ENCODE measurements around the gene NEDD4L.

Gene NEDD4L

DNA sequence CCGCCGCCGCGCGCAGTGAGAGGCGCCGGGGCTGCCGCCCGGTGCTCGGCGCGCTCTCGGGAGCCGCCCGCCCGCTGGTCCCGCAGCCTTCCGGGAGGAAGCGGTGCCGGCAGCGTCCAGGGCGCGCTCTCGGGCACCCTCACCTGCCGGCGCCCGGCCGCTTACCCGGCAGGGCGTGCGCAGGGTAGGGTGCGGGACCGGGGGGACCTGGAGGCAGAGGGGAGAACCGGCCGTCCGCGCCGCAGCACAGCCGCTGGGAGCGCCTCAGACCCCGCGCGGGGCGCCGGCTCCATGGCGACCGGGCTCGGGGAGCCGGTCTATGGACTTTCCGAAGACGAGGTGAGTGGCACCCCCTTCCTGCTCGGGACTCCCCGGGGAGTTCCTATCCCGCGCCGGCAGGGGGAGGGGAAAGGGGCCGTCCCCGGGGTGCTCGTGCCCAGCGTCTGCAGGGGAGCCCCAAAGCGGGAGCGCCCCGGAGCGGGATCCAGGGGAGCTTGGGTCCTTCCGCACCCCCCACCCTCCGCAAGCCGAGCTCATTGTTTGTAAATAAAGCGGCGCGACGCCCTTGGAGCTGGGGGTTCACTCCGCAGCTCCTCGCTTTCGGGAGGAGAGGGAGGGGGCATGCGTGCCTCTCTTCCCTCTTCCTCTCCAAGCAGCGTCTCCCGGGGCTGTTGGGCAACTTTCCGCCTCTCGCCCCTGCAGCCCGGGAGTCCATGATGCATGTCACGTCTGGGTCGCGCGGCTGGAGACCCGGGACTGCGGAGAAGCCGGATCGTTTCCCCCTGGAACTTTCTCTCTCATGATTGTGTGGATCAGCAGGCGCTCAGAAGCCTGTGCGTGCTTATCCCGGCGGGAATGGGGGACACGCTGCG lies 580 bp downstream of the NEDD4L start:
- POLR2A ChIA-PET (ENCODE audit: low non-redundant PET): no interaction called here
- peak overlapping the region; percentile 90 for H3K27ac ChIP-seq
- CTCF ChIA-PET: interaction anchor here (1.4 kb wide), 1 partner anchor 91 kb away, joined by 4 read pairs; no protein-coding TSS in a partner anchor
- TF ChIP-seq, protein P1, sequence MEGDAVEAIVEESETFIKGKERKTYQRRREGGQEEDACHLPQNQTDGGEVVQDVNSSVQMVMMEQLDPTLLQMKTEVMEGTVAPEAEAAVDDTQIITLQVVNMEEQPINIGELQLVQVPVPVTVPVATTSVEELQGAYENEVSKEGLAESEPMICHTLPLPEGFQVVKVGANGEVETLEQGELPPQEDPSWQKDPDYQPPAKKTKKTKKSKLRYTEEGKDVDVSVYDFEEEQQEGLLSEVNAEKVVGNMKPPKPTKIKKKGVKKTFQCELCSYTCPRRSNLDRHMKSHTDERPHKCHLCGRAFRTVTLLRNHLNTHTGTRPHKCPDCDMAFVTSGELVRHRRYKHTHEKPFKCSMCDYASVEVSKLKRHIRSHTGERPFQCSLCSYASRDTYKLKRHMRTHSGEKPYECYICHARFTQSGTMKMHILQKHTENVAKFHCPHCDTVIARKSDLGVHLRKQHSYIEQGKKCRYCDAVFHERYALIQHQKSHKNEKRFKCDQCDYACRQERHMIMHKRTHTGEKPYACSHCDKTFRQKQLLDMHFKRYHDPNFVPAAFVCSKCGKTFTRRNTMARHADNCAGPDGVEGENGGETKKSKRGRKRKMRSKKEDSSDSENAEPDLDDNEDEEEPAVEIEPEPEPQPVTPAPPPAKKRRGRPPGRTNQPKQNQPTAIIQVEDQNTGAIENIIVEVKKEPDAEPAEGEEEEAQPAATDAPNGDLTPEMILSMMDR (conservative IDR thresholded peaks at IDR 0.05; ENCODE audit: low read depth): no peak
- DNase-seq (ENCODE audit: low spot score): peak; percentile 25

DNA sequence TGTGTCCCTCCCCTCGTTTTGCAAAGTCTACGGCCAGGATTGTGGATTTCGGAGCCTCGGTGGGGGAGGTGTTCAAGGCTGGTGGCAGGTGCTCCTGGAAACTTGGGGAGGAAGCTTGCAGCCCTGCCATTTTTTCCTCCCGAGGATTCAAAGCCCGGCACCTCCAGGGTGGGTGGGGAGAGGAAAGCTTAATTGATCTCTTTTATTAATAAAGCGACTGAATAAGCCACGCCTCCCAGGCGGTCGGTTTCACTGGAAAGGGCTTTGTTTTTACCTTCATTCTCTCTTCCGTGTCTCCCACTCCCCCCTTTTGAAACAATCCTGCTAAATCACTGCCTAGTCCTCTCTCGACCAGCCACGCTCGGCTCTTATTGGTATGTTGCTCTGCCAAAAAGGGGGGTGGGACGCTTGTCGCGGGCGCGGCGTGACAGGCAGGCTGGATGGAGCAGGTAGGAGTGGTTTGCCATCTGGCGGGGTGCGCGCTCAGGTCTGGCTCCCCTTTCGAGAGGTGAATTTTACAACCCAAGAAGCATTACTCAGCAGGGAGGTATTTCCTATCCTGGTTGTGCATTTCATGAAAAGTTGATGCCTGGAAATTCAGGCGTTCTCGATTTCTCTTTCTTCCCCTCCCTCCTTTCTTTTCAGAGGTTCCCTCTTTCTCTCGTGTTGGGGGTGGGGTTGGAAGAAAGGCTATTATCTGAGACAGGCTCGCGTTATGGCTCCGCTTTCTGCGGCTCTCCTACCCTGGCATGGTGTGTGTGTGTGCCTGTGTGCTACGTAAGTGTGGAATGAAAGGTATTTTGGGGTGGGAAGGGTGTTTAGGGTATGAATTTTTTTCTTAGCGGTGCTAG lies 1.4 kb downstream of the NEDD4L start:
- ChIA-PET POLR2A (ENCODE audit: low non-redundant PET) (no interaction called here), CTCF (interaction anchor here (0.6 to 1.4 kb wide), 3 partner anchors 28 to 90 kb away, joined by 3 to 5 read pairs (median 4); no protein-coding TSS in a partner anchor)
- H3K27ac ChIP-seq: peak overlapping the region; percentile 90
- TF ChIP-seq, protein P1 (conservative IDR thresholded peaks at IDR 0.05; ENCODE audit: low read depth): no peak
- DNase-seq (ENCODE audit: low spot score): peak; percentile 54

DNA sequence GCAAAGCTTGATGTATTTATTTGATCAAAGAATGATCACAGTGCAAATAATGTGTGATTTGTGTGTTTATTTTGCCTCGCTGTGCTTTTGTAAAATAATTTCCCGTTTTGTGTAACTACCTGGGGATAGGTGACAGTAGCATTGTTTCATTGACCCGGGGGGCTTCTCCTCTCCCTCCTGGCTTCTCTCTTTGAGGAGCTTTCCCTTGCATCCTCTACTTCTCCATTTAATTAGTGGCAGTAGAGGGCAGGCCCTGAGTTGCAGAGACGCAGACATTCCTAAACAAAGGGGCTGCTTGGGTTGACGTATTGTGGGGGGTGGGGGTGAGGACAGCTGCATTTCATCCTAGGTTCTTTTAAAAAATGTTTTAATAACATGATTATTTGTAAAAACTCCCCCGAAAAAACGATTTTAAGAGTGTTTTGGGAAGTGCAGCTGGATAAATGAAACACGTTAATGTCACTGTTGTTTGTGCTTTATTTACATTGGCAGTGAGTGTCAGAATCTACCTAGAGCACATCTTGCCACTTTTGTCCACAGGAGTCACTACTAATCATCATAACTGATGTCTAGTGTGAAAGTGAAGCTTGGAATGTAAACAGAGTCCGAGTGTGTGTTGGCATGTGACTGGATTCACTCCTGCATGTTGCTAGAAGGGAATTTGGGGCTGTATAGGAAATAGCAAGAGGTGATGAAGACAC lies 2.2 kb downstream of the NEDD4L start:
- DNase-seq (ENCODE audit: low spot score): no peak
- ChIA-PET POLR2A (ENCODE audit: low non-redundant PET) (no interaction called here), CTCF (interaction anchor here (0.6 to 1.2 kb wide), 2 partner anchors 29 to 76 kb away, joined by 3 to 5 read pairs; no protein-coding TSS in a partner anchor)
- TF ChIP-seq, protein P1 (conservative IDR thresholded peaks at IDR 0.05; ENCODE audit: low read depth): no peak; the same call in 1 of the 2 replicates
- peak overlapping the region; percentile 90 for H3K27ac ChIP-seq

DNA sequence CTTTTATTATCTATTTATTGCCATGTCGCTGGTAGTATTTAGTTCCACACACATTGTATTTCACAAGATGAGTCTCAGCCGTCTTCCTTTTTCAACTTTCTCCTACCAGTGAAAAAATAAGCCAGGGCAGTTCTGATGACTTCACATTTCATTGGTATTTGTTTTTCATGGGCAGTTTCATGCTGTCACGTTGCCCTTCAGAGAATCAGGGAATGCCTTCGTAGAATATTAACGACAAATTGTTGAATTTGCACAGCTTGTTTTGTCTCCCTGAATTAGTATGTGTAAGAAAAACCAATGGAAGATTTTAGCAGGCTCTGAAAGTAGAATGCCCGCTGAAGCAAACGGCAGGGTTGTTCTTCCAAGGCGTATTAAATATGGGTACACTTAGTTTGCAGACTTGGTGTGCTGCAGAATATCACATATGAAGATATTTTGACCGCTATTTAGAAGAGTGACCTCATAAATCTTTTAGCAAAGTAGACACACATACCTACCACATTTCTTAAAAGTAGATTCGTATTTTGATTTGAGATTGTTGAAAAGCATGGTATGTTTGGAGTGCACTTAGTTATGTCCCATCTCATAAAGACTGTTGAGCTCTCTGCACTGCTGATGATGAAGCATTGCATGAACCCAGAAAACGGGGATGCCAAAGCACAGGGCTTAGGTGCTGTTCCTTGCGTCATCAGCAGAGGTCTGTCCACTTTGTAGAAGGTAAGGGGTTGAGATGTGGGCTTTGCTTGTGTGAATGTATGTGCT lies 2.9 kb downstream of the NEDD4L start:
- no peak overlapping the region for H3K27ac ChIP-seq
- DNase-seq (ENCODE audit: low spot score): no peak
- ChIA-PET POLR2A (ENCODE audit: low non-redundant PET) (no interaction called here), CTCF (no interaction called here)
- TF ChIP-seq, protein P1 (conservative IDR thresholded peaks at IDR 0.05; ENCODE audit: low read depth): no peak

DNA sequence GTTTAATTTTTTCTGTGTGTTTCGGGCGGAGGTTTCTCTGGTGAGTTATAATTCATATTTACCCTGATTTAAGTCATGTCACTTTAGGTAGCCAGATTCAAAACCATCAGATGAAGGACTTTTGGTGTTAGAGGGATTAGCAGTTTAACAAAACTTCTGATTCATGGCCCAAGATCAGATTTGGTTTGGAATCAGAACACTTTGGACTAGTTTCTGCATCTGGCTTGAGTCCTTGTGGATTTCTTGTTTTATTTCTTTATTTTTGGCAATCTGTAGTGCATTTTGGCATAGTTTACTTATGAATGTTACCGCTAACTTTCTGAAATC lies 3.5 kb downstream of the NEDD4L start:
- H3K27ac ChIP-seq: no peak overlapping the region
- DNase-seq (ENCODE audit: low spot score): no peak
- ChIA-PET CTCF (no interaction called here), POLR2A (ENCODE audit: low non-redundant PET) (no interaction called here)
- TF ChIP-seq, protein P1 (conservative IDR thresholded peaks at IDR 0.05; ENCODE audit: low read depth): no peak
